GM12892 (cell line): ENCODE measurements around the gene ANHX.

Experiments
- POLR2A ChIP-seq: IDR thresholded peaks from 2 replicates; pipeline ENCODE4 v1.6.1; 2011; ENCODE audit warnings: low read depth, low read length, control low read depth
- POLR2AphosphoS5 ChIP-seq: IDR thresholded peaks from 2 replicates; pipeline ENCODE4 v1.6.1; 2011; ENCODE audit warnings: low read depth, low read length, control low read depth
- TAF1 ChIP-seq: IDR thresholded peaks from 2 replicates; pipeline ENCODE4 v1.6.1; 2011; ENCODE audit warnings: low read depth, mild to moderate bottlenecking, control low read depth, low read length, borderline replicate concordance

DNA sequence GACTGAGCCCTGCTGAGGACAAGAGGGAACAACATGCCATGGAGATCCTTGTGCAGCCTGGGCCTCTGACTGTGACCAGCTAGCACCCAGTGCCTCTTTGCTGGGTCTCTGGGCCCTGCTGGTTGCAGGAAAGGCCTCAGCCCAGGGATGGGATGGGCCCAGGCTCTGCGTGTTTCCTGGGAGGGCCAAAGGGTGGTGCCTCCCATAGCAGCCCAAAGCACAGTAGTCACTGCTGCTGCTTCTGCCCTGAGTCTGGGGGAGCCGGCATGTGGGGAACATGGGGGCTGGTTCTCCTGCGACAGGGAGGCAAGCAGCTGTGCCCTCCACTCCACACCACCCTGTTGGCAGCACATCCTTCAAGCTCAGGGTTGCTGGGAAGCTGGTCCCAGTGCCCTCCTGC is 18.5 kb downstream of the ANHX start:
- TF ChIP-seq POLR2A: no peak
- TF ChIP-seq POLR2AphosphoS5: no peak
- no peak for TF ChIP-seq TAF1
